Right renal pelvis (tissue), 4 donors: ENCODE measurements around the gene CCBE1. TPM values are rescaled to one million over a fixed set of nuclear protein-coding genes. Genes with fewer than 3 reads are reported as not detected.

ENCODE experiments used
- DNase-seq, 4 donors: peaks; one replicate each; pipeline ENCODE4 v3.0.0-alpha.2; 2013; ENCODE audit warnings: low read depth in 4 of 4, low spot score in 3 of 4, missing footprints in 1 of 4
- polyA plus RNA-seq, 4 donors: library from polyadenylated mRNA; unstranded; fragments of 120-200 nt; gene quantifications; one replicate each; pipeline ENCODE4 v1.2.1, GENCODE V29; 2013; ENCODE audit not compliant: insufficient read length in 4 of 4

Gene CCBE1
- polyA plus RNA-seq, 4 donors: 29.6 to 41.4 (median 38.6) TPM

DNA sequence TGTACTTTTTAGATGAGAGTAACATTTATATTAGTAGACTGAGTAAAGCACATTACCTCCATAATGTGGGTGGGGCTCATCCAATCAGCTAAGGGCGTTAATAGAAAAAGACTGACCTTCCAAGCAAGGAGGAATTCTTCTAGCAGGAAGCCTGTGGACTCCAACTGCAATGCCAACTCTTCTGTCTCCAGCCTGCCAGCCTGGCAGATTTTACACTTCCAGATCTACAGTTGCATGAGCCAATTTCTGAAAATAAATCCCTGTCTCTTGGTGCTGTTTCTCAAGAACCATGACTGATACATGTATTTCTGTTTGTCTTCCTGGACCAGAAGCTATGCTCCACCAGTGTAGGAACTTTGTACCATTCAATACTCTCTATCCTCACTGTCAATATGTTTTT is 269.2 kb downstream of the CCBE1 start:
- DNase-seq: no peak

DNA sequence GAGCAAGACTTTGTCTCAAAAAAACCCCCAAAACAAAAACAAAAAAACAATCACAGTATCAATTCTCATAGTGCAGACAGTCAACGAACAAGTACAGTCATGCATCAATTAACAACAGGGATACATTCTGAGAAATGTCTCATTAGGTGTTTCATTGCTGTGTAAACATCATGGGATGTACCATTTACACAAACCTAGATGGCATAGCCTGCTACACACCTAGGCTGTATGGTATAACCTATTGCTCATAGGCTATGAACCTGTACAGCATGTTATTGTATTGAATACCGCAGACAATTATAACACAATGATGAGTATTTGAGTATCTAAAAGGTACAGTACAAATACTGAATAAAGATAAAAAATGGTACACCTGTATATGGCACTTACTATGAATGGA is 270.4 kb downstream of the CCBE1 start:
- no peak for DNase-seq

GRCh38 chr18:59423259-59423658 is 274.0 kb downstream of the CCBE1 start:
- DNase-seq: no peak

- no peak for DNase-seq
Observed at GRCh38 chr18:59420244-59420643, 277.0 kb downstream of the CCBE1 start.

- DNase-seq: no peak
Observed at GRCh38 chr18:59419386-59419785, 277.8 kb downstream of the CCBE1 start.

DNA sequence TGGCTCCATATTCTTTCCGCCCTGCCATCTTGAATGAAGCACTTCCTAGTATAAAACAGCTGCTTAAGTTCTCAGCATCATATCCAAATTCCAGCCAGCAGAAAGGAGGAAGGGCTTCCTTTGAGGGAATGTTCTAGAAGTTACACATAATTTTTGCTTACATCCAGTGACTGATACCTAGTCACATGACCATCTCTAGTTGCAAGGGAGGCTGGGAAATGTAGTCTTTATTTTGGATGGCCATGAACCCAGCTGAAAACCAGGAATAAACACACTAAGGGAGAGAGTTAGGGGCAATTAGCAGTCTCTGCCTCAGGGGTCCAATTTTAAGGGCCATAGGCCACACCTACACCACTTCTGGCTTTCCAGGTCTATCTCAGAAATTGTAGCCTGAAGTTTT is 280.4 kb downstream of the CCBE1 start:
- no peak for DNase-seq

DNA sequence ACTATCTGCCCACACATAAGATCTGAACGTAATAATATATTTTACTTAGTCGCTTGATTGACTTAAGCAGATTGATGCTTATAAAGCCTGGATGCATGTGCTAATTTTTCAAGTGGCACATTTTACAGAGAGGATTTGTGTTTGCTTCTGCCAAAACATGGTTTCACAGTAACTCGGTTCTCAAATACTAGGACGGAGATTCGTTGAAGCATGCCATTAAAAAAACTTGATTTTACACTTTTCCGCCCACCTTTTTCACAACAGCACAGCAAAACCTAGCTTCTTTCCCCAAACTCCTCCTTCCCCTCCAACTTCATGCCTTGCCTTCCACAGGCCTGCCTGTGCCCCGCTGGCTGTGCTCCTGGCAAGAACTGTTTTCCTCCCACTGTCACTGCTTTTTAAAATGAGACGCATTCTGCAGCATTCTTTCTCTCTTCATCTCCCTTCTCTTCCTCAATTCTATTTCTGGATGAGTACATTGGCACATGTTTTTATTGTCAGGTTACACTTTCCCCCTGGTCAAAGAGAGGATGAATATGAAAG is 283.0 kb downstream of the CCBE1 start:
- no peak for DNase-seq

DNA sequence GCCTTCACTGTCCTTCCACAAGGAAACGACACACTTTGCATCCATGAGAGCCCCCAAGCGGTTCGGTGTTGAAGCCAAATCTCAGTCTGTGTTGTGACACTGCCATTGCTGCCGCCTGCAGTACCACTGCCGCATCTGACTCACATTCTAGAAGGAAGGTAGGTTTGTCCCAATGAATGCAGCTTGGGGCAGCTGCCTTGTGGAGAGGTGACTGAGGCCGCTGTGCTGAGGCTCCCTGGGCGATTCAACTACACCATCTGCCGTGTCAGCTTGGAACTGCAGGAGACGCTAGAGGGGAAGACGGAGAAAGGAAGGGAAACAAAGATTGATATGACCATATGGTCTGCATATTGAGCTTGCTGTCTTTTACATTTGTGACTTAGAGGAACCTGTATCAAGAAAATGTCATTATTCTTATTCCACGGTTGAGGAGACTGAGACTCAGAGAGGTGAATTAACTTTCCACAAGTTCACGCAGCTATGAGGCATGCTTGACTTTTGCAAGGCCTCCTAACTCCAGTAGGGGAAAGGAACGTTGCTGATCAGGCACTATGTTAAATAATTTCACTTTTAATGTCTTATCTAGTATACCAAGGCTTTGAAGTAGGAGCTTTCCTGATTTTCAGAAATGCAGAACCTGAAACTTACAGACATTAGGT is 294.7 kb downstream of the CCBE1 start:
- peak; percentile 52 to 72 (median 61) for DNase-seq

GRCh38 chr18:59400407-59400806 is 296.8 kb downstream of the CCBE1 start:
- no peak for DNase-seq

- DNase-seq: no peak
Observed at GRCh38 chr18:59395226-59396175, 301.7 kb downstream of the CCBE1 start.

- no peak for DNase-seq
Observed at GRCh38 chr18:59393381-59393780, 303.8 kb downstream of the CCBE1 start.

GRCh38 chr18:59388817-59389216 is 308.4 kb downstream of the CCBE1 start:
- DNase-seq: no peak

DNA sequence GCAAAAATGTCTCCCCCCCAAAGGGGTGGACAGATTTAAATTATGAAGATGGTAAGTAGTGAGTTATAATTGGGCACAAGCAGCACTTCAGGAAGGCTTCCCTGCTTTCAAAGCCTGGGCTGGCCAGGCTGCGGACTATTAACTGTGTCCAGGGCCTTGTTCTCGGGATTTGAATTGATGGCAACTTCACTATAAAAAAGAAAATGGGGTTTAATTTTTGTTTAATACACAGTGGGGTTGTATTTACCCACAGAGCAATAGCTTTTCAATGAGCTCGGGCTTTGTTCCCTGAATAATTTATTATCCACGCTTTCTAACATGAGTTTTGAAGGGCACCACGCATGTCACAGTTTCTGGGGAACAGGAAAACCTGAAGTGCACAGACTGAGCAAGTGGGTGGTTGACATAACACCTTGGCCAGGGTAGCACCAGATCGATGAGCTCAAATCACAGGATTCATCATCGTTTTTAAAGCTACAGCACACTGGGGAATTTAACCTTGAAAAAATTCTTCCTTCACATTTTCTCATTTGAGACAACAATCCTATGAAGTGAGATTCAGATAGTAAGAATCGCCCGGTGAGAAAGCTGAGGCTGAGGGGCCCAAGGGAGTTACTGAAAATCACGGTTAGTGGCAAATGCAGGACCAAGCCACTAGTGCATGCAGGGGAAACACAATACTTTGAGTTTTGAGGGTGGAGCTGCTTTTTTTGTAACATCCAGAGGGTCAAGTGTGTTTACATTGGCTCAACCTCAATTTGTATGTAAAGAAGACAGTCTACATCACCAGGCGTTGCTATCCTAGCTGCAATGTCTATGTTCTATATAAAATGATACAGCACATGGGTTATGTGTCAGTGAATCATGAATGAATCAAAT is 309.3 kb downstream of the CCBE1 start:
- no peak for DNase-seq

DNA sequence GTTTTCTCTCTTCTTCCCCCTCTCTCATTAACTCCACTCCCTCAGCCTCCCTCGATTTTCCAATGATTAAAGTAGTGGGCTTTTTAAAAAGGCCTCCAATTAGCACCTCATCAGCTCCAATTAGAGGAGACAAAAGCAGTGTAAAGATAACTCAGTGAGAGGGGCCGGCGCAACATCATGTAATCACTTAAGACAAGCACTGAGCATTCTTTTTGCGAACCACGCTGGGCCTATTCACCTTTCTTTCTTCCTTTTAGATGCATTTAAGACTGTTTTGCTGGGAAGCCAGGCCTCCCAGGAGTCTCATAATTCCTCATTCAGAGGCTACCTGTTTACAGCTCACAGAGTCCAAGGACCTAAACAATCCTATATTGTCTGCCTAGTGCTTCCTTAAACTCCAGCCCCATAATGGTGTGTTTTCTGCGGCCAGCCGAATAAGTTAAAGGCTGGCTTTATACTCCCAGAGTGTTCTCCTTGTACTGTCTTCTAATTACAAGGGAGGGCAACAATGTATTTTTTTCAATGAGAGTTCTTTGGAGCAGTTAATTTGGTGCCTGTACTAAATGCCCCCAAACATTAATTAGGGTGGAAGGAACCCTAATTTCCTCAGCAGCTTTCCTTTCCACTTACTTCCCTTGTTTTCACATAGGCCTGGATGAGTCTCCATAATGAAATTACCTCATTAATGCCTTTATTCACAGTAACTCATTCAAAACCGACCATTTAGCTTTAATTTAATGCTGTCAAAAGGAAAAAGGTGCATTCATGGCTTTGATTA is 310.1 kb downstream of the CCBE1 start:
- no peak for DNase-seq

DNA sequence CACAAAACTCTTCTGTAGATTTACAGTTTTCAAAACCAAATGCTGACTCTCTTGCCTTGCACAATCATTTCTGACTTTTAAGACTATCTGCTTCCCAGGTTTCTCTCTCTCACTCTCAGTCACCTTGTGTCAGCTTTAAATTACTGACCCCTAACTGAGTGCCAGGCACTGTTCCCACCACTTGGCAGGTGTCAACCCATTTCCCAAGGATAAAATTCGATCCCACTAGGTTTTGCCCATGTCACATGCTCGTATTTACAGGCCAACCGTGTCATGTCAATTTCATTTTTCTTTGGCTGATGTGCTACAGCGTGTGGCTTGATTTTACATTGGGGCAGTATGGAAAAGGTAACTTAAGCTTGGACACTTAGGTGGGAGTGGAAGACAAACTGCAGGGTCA is 312.0 kb downstream of the CCBE1 start:
- no peak for DNase-seq

DNA sequence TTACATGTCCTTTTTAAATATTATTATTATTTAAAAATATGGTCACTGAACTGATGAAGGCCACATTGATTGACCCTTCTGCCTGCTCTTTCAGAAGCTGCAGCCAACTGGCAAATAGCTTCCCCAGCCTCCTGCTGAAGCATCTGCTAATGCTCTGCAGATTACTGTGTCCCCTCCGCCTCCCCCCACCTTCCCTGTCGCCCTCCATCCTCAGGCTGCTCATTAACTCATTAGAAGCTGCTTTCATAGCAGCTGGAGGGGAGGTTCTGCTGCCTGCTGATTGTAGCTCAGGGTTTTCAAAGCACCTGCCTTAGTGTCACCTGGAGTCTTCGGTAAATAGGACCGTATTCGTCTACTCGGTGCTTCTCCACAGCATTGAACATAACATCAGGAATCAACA is 313.4 kb downstream of the CCBE1 start:
- DNase-seq: no peak

DNA sequence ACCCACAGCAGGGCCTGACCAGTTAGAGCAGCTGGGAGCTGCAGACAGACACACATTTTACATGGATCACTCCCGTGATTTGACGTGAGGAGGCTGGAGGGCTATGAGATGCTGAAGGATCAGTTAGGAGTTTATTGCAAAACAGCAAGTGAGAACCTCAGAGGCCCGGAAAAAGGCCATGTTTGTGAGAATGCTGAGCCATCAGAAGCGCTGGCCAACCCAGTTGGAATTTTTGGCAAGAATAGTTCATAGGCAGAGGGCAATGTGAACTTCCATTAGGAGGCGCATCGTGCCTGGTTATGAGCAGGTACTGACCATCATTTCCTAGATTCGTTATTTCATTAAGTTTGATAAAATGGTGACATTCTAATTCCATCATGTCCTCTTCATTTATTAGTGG is 314.8 kb downstream of the CCBE1 start:
- no peak for DNase-seq

DNA sequence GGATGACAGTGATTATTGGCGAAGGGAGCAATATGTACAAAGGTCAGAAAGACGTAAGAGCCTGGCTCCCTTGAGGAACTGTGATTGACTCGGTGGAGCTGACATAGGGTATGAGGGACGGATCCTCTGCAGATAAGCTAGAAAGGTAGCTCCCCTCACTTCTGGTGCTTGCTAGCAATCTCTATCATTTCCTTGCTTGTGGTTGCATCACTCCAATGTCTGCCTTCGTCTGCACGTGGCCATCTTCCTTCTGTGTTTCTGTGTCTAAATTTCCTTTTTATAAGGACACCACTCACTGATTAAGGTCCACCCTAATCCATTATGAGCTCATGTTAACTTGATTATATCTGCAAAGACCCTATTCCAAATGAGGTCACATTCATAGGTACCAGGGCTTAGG is 315.3 kb downstream of the CCBE1 start:
- DNase-seq: no peak
